WTC11 (cell line): ENCODE results near the gene RPTOR. TPM values are rescaled to one million over a fixed set of nuclear protein-coding genes. Genes with fewer than 3 reads are reported as not detected.
A peak's percentile ranks its signal among the peaks of the same experiment; 100 is the strongest.

Experiments used
- ATAC-seq: fragments of 200-7000 bp; cut with Tn5 transposase; 2 replicates; pipeline ENCODE4 v1.10.0; 2021; ENCODE audit warnings: mild to moderate bottlenecking, moderate library complexity
- CTCF ChIA-PET: fragments of 300-600 bp; sonication (Branson Sonifier 250); formaldehyde crosslinking; loops from one replicate; lab custom pipeline; 2021; ENCODE audit warnings: antibody characterized with exemption; lab: Charles Lee
- POLR2A ChIA-PET: fragments of 350-600 bp; sonication (Branson Sonifier 250); formaldehyde crosslinking; loops from one replicate; lab custom pipeline; 2021; ENCODE audit warnings: antibody characterized with exemption; lab: Charles Lee
- DNase-seq: peaks from one replicate; pipeline ENCODE4 v3.0.0; 2021; ENCODE audit warnings: low spot score
- H3K27ac Mint-ChIP-seq: 2 replicates; pipeline ENCODE4 v1.8.0; 2021; ENCODE audit warnings: mixed read lengths
- H3K27me3 Mint-ChIP-seq: 2 replicates; pipeline ENCODE4 v1.8.0; 2021; ENCODE audit warnings: low read depth, mild to moderate bottlenecking, moderate library complexity, mixed read lengths
- H3K36me3 Mint-ChIP-seq: 2 replicates; pipeline ENCODE4 v1.8.0; 2021; ENCODE audit warnings: mixed read lengths
- H3K4me1 Mint-ChIP-seq: 2 replicates; pipeline ENCODE4 v1.8.0; 2022; ENCODE audit warnings: mixed read lengths
- H3K4me3 Mint-ChIP-seq: 2 replicates; pipeline ENCODE4 v1.8.0; 2021; ENCODE audit warnings: mild to moderate bottlenecking, moderate library complexity, mixed read lengths
- H3K9me3 Mint-ChIP-seq: 2 replicates; pipeline ENCODE4 v1.8.0; 2021; ENCODE audit warnings: mixed read lengths
- ATF1 ChIP-seq: sonication (generic); formaldehyde crosslinking; IDR thresholded peaks from 2 replicates; pipeline ENCODE4 v1.8.1; 2023; ENCODE audit warnings: mild to moderate bottlenecking, moderate library complexity, missing genetic modification reagents
- ATF2 ChIP-seq: sonication (generic); formaldehyde crosslinking; IDR thresholded peaks from 2 replicates; pipeline ENCODE4 v1.8.1; 2022; ENCODE audit warnings: low read depth, missing genetic modification reagents, borderline replicate concordance
- CREM ChIP-seq: sonication (generic); formaldehyde crosslinking; IDR thresholded peaks from 2 replicates; pipeline ENCODE4 v1.8.1; 2022; ENCODE audit warnings: mild to moderate bottlenecking, missing genetic modification reagents, moderate library complexity
- E2F1 ChIP-seq: sonication (generic); formaldehyde crosslinking; IDR thresholded peaks from 2 replicates; pipeline ENCODE4 v1.8.0; 2022; ENCODE audit warnings: mild to moderate bottlenecking, missing genetic modification reagents
- ELF4 ChIP-seq: sonication (generic); formaldehyde crosslinking; IDR thresholded peaks from 2 replicates; pipeline ENCODE4 v1.8.1; 2022; ENCODE audit warnings: low read depth, mild to moderate bottlenecking, moderate library complexity, missing genetic modification reagents
- EMX1 ChIP-seq: fragments of 250-450 bp; sonication (Bioruptor Pico); IDR thresholded peaks from 2 replicates; pipeline ENCODE4 v1.8.0; 2021; ENCODE audit warnings: mild to moderate bottlenecking
- IRF1 ChIP-seq: sonication (generic); formaldehyde crosslinking; IDR thresholded peaks from 2 replicates; pipeline ENCODE4 v1.8.0; 2023; ENCODE audit warnings: missing genetic modification reagents
- MXD4 ChIP-seq: fragments of 250-450 bp; sonication (Bioruptor Pico); IDR thresholded peaks from 2 replicates; pipeline ENCODE4 v1.8.0; 2021; ENCODE audit warnings: mild to moderate bottlenecking, moderate library complexity, borderline replicate concordance
- MYBL2 ChIP-seq: sonication (generic); formaldehyde crosslinking; IDR thresholded peaks from 2 replicates; pipeline ENCODE4 v1.8.1; 2023; ENCODE audit warnings: mild to moderate bottlenecking, moderate library complexity, missing genetic modification reagents
- OVOL2 ChIP-seq: fragments of 250-450 bp; sonication (Bioruptor Pico); IDR thresholded peaks from 2 replicates; pipeline ENCODE4 v1.9.0; 2021; ENCODE audit warnings: mild to moderate bottlenecking, borderline replicate concordance
- RELA ChIP-seq: sonication (generic); formaldehyde crosslinking; IDR thresholded peaks from 2 replicates; pipeline ENCODE4 v1.8.1; 2022; ENCODE audit warnings: missing genetic modification reagents, mild to moderate bottlenecking, borderline replicate concordance
- RORB ChIP-seq: fragments of 250-450 bp; sonication (Bioruptor Pico); IDR thresholded peaks from 2 replicates; pipeline ENCODE4 v1.9.0; 2021; ENCODE audit warnings: mild to moderate bottlenecking
- SOX15 ChIP-seq: fragments of 250-450 bp; sonication (Bioruptor Pico); IDR thresholded peaks from 2 replicates; pipeline ENCODE4 v1.9.0; 2021; ENCODE audit warnings: mild to moderate bottlenecking
- TCF7 ChIP-seq: sonication (generic); formaldehyde crosslinking; IDR thresholded peaks from 2 replicates; pipeline ENCODE4 v1.8.0; 2022; ENCODE audit warnings: mild to moderate bottlenecking, low read depth, missing genetic modification reagents, moderate library complexity
- TEAD1 ChIP-seq: sonication (generic); formaldehyde crosslinking; IDR thresholded peaks from 2 replicates; pipeline ENCODE4 v1.8.0; 2022; ENCODE audit warnings: mild to moderate bottlenecking, missing genetic modification reagents
- TEAD4 ChIP-seq: sonication (generic); formaldehyde crosslinking; IDR thresholded peaks from 2 replicates; pipeline ENCODE4 v1.8.0; 2022; ENCODE audit warnings: mild to moderate bottlenecking, missing genetic modification reagents
- USF1 ChIP-seq: sonication (generic); formaldehyde crosslinking; IDR thresholded peaks from 2 replicates; pipeline ENCODE4 v1.8.0; 2022; ENCODE audit warnings: mild to moderate bottlenecking, missing genetic modification reagents
- ZBTB21 ChIP-seq: sonication (generic); formaldehyde crosslinking; IDR thresholded peaks from 2 replicates; pipeline ENCODE4 v1.8.1; 2023; ENCODE audit warnings: mild to moderate bottlenecking, missing genetic modification reagents, borderline replicate concordance
- ZNF219 ChIP-seq: sonication (generic); formaldehyde crosslinking; IDR thresholded peaks from 2 replicates; pipeline ENCODE4 v1.8.0; 2023; ENCODE audit warnings: missing genetic modification reagents, mild to moderate bottlenecking, borderline replicate concordance
- ZNF232 ChIP-seq: sonication (generic); formaldehyde crosslinking; IDR thresholded peaks from 2 replicates; pipeline ENCODE4 v1.8.0; 2022; ENCODE audit warnings: mild to moderate bottlenecking, missing genetic modification reagents
- ZNF281 ChIP-seq: sonication (generic); formaldehyde crosslinking; IDR thresholded peaks from 2 replicates; pipeline ENCODE4 v1.8.0; 2023; ENCODE audit warnings: mild to moderate bottlenecking, missing genetic modification reagents
- ZNF425 ChIP-seq: fragments of 250-450 bp; sonication (Bioruptor Pico); conservative IDR thresholded peaks from 2 replicates; pipeline ENCODE4 v1.9.0; 2021; ENCODE audit warnings: mild to moderate bottlenecking
- ZNF671 ChIP-seq: fragments of 250-450 bp; sonication (Bioruptor Pico); IDR thresholded peaks from 2 replicates; pipeline ENCODE4 v1.8.0; 2021; ENCODE audit warnings: mild to moderate bottlenecking
- total RNA-seq: library from RNA; stranded (reverse); gene quantifications from 3 replicates; pipeline ENCODE4 v1.2.3, GENCODE V29; 2021

Gene RPTOR
- total RNA-seq, 1 experiment from 2014 or later = 41.0 TPM

GRCh38 chr17:80722661-80723060, 178.0 kb downstream of the RPTOR start:
- no peak for TF ChIP-seq TEAD4 (CRISPR knock-in tag)
- TF ChIP-seq ATF2 = no peak
- no peak for TF ChIP-seq ZNF219 (CRISPR knock-in tag)
- no peak for TF ChIP-seq RORB (CRISPR knock-in tag)
- no peak for TF ChIP-seq E2F1 (CRISPR knock-in tag)
- TF ChIP-seq TCF7 (CRISPR knock-in tag) = no peak
- no peak for TF ChIP-seq TEAD1 (CRISPR knock-in tag)
- no peak for TF ChIP-seq ZNF425 (CRISPR knock-in tag)
- TF ChIP-seq ZNF232 (CRISPR knock-in tag) = no peak
- no peak for TF ChIP-seq RELA (CRISPR knock-in tag)
- TF ChIP-seq OVOL2 (CRISPR knock-in tag) = no peak
- no peak for TF ChIP-seq ZNF281 (CRISPR knock-in tag)
- no peak for TF ChIP-seq USF1 (CRISPR knock-in tag)
- no peak overlapping the region for H3K4me3 Mint-ChIP-seq
- H3K9me3 Mint-ChIP-seq = peaks cover 11% of the 10 kb centered on the region
- no peak for DNase-seq
- H3K27ac Mint-ChIP-seq = no peak overlapping the region
- ChIA-PET POLR2A (no interaction called here), CTCF (no interaction called here)
- no peak for ATAC-seq
- peaks cover 21% of the 10 kb centered on the region for H3K4me1 Mint-ChIP-seq
- peaks cover 6% of the 10 kb centered on the region for H3K36me3 Mint-ChIP-seq
- H3K27me3 Mint-ChIP-seq = no peaks in the 10 kb centered on the region

- TF ChIP-seq EMX1 (CRISPR knock-in tag) = no peak
- TF ChIP-seq CREM (CRISPR knock-in tag) = no peak
- TF ChIP-seq ZNF671 (CRISPR knock-in tag) = no peak
- no peak for TF ChIP-seq ATF1 (CRISPR knock-in tag)
- TF ChIP-seq IRF1 = no peak
- TF ChIP-seq SOX15 (CRISPR knock-in tag) = no peak
- TF ChIP-seq ELF4 (CRISPR knock-in tag) = no peak
- no peak for TF ChIP-seq ZBTB21 (CRISPR knock-in tag)
- TF ChIP-seq MXD4 = no peak
- no peak for TF ChIP-seq MYBL2 (CRISPR knock-in tag)
- no peak for ATAC-seq
- Mint-ChIP-seq H3K9me3 (peaks cover 11% of the 10 kb centered on the region), H3K27ac (peak overlapping the region; percentile 35; the same call in 1 of the 2 replicates), H3K4me1 (peaks cover 21% of the 10 kb centered on the region), H3K4me3 (no peak overlapping the region), H3K27me3 (no peaks in the 10 kb centered on the region), H3K36me3 (peaks cover 6% of the 10 kb centered on the region)
- ChIA-PET CTCF (no interaction called here), POLR2A (interaction anchor here (0.6 kb wide), 1 partner anchor 28 kb away, joined by 4 read pairs; no protein-coding TSS in a partner anchor)
- DNase-seq = no peak
These were observed 180.2 kb downstream of the RPTOR start for GRCh38 chr17:80724775-80725266.
